ENCODE measurements around the gene RABGAP1L. TPM values are rescaled to one million over a fixed set of nuclear protein-coding genes. Genes with fewer than 3 reads are reported as not detected.
"Not testable (repeated sequence)": the region's sequence is repeated elsewhere in the genome, so short reads cannot be mapped to it uniquely, and the experiment has no call there.

The RABGAP1L gene
- total and polyA plus RNA-seq, 2 donors from 2014 or later: 16.2 to 48.5 TPM

- Histone ChIP-seq H3K4me1 (ENCODE audit: control insufficient read depth in 2 of 3, insufficient read depth in 2 of 3, low read depth in 1 of 3, low read length in 3 of 3) (no peaks in the 10 kb centered on the region), H3K9me3 (ENCODE audit: control insufficient read depth in 2 of 3, insufficient read depth in 1 of 3, low read length in 3 of 3) (no peaks in the 10 kb centered on the region), H3K36me3 (ENCODE audit: control insufficient read depth in 2 of 3, insufficient read depth in 3 of 3, low read length in 3 of 3) (no peaks in the 10 kb centered on the region), H3K27me3 (ENCODE audit: control insufficient read depth, insufficient read depth, low read length) (no peaks in the 10 kb centered on the region), H3K9ac (ENCODE audit: low read length in 3 of 3) (no peak overlapping the region), H3K4me3 (ENCODE audit: low read length in 3 of 3) (no peak overlapping the region), H3K27ac (ENCODE audit: low read depth in 2 of 2, low read length in 2 of 2) (no peak overlapping the region)
- no peak for TF ChIP-seq CTCF (IDR thresholded peaks at IDR 0.05; ENCODE audit: borderline replicate concordance, extremely low read depth, insufficient read depth)
- FAIRE-seq: no peak
- no peak for DNase-seq
- intact Hi-C loops (cut with DNase I): no loop called here
These were observed 545.0 kb downstream of the RABGAP1L start for GRCh38 chr1:174704300-174704699.

GRCh38 chr1:174710868-174711845, 551.8 kb downstream of the RABGAP1L start:
- H3K27ac ChIP-seq (ENCODE audit: low read depth in 2 of 2, low read length in 2 of 2): no peak overlapping the region
- no peaks in the 10 kb centered on the region for H3K36me3 ChIP-seq (ENCODE audit: control insufficient read depth in 2 of 3, insufficient read depth in 3 of 3, low read length in 3 of 3)
- no peak overlapping the region for H3K9ac ChIP-seq (ENCODE audit: low read length in 3 of 3)
- TF ChIP-seq CTCF (IDR thresholded peaks at IDR 0.05; ENCODE audit: borderline replicate concordance, extremely low read depth, insufficient read depth): no peak
- H3K27me3 ChIP-seq (ENCODE audit: control insufficient read depth, insufficient read depth, low read length): no peaks in the 10 kb centered on the region
- DNase-seq: peak in 1 of 5 donors; percentile 59
- no peak overlapping the region for H3K4me3 ChIP-seq (ENCODE audit: low read length in 3 of 3)
- no peaks in the 10 kb centered on the region for H3K9me3 ChIP-seq (ENCODE audit: control insufficient read depth in 2 of 3, insufficient read depth in 1 of 3, low read length in 3 of 3)
- H3K4me1 ChIP-seq (ENCODE audit: control insufficient read depth in 2 of 3, insufficient read depth in 2 of 3, low read depth in 1 of 3, low read length in 3 of 3): no peaks in the 10 kb centered on the region
- no peak for FAIRE-seq
- intact Hi-C loops (cut with DNase I): no loop called here

GRCh38 chr1:174711848-174712247, 552.5 kb downstream of the RABGAP1L start:
- intact Hi-C loops (cut with DNase I); H3K4me3 ChIP-seq (ENCODE audit: low read length in 3 of 3); DNase-seq; H3K27ac ChIP-seq (ENCODE audit: low read depth in 2 of 2, low read length in 2 of 2); H3K9ac ChIP-seq (ENCODE audit: low read length in 3 of 3); H3K27me3 ChIP-seq (ENCODE audit: control insufficient read depth, insufficient read depth, low read length); H3K9me3 ChIP-seq (ENCODE audit: control insufficient read depth in 2 of 3, insufficient read depth in 1 of 3, low read length in 3 of 3); H3K36me3 ChIP-seq (ENCODE audit: control insufficient read depth in 2 of 3, insufficient read depth in 3 of 3, low read length in 3 of 3); H3K4me1 ChIP-seq (ENCODE audit: control insufficient read depth in 2 of 3, insufficient read depth in 2 of 3, low read depth in 1 of 3, low read length in 3 of 3); FAIRE-seq: not testable (repeated sequence)

GRCh38 chr1:174712541-174712940, 553.2 kb downstream of the RABGAP1L start:
- Histone ChIP-seq H3K4me1 (ENCODE audit: control insufficient read depth in 2 of 3, insufficient read depth in 2 of 3, low read depth in 1 of 3, low read length in 3 of 3) (no peaks in the 10 kb centered on the region), H3K9ac (ENCODE audit: low read length in 3 of 3) (no peak overlapping the region), H3K36me3 (ENCODE audit: control insufficient read depth in 2 of 3, insufficient read depth in 3 of 3, low read length in 3 of 3) (no peaks in the 10 kb centered on the region), H3K27ac (ENCODE audit: low read depth in 2 of 2, low read length in 2 of 2) (no peak overlapping the region), H3K27me3 (ENCODE audit: control insufficient read depth, insufficient read depth, low read length) (no peaks in the 10 kb centered on the region), H3K4me3 (ENCODE audit: low read length in 3 of 3) (no peak overlapping the region), H3K9me3 (ENCODE audit: control insufficient read depth in 2 of 3, insufficient read depth in 1 of 3, low read length in 3 of 3) (no peaks in the 10 kb centered on the region)
- intact Hi-C loops (cut with DNase I): no loop called here
- FAIRE-seq (no peak), DNase-seq (no peak)
- no peak for TF ChIP-seq CTCF (IDR thresholded peaks at IDR 0.05; ENCODE audit: borderline replicate concordance, extremely low read depth, insufficient read depth)
